GM12878 (cell line): Measurements from ENCODE around the gene PHF2. TPM values are rescaled to one million over a fixed set of nuclear protein-coding genes. Genes with fewer than 3 reads are reported as not detected.

Experiments
- ATAC-seq: fragments of 200-7000 bp; cut with Tn5 transposase; 3 replicates; pipeline ENCODE4 v1.9.1; 2020; ENCODE audit warnings: mild to moderate bottlenecking, moderate library complexity
- BruUV-seq: library from RNA; stranded (reverse); fragments of 400-500 nt; replicated peaks from 2 replicates; lab custom pipeline; 2021; lab: Mats Ljungman, UMichigan
- CTCF ChIA-PET: fragments of 300-600 bp; sonication (Branson Sonifier 250); formaldehyde crosslinking; extraction: SDS; loops from one replicate; lab custom pipeline; 2021; ENCODE audit warnings: inconsistent platforms; lab: Yijun Ruan, JAX
- POLR2A ChIA-PET: fragments of 350-600 bp; formaldehyde crosslinking; extraction: SDS; loops from one replicate; lab custom pipeline; 2021; ENCODE audit warnings: inconsistent platforms; lab: Charles Lee
- RAD21 ChIA-PET: fragments of 300-600 bp; sonication (Branson Sonifier 250); formaldehyde crosslinking; loops from one replicate; lab custom pipeline; 2023; ENCODE audit warnings: antibody characterized with exemption; ENCODE audit not compliant: unreplicated experiment; lab: Charles Lee
- SMC1A ChIA-PET: fragments of 300-600 bp; sonication (Branson Sonifier 250); formaldehyde crosslinking; loops from one replicate; lab custom pipeline; 2023; ENCODE audit not compliant: unreplicated experiment, uncharacterized antibody; lab: Charles Lee
- DNase-seq: peaks from one replicate; pipeline ENCODE4 v3.0.0-alpha.2; 2011; ENCODE audit warnings: low read depth, low spot score
- FAIRE-seq: peaks from 3 replicates; lab custom pipeline; 2011; peaks lifted over from hg19 to GRCh38; lab: Jason Lieb, UNC
- H2AFZ ChIP-seq: 2 replicates; pipeline ENCODE4 v1.6.0; 2011; ENCODE audit warnings: low read depth, low read length, control low read depth; ENCODE audit not compliant: control insufficient read depth
- H3K27ac ChIP-seq: 2 replicates; pipeline ENCODE4 v1.5.1; 2011; ENCODE audit warnings: control low read depth; ENCODE audit not compliant: control insufficient read depth, insufficient read depth
- H3K27me3 ChIP-seq, 2 experiments: replicated peaks in 1 of 2; 2 replicates each; pipeline versions ENCODE4 v1.6.0 to v1.6.1; 2011; ENCODE audit warnings: low read length in 1 of 2; ENCODE audit not compliant: control insufficient read depth in 2 of 2, insufficient read depth in 2 of 2
- H3K36me3 ChIP-seq, 2 experiments: 2 replicates each; pipeline ENCODE4 v1.5.1; 2011; ENCODE audit warnings: low read length in 1 of 2; ENCODE audit not compliant: control insufficient read depth in 2 of 2, insufficient read depth in 2 of 2
- H3K4me1 ChIP-seq: 2 replicates; pipeline ENCODE4 v1.6.1; 2011; ENCODE audit warnings: mild to moderate bottlenecking, low read length, moderate library complexity, mixed read lengths; ENCODE audit not compliant: control insufficient read depth, insufficient read depth
- H3K4me2 ChIP-seq: 2 replicates; pipeline ENCODE4 v1.6.0; 2011; ENCODE audit warnings: control low read depth; ENCODE audit not compliant: control insufficient read depth, insufficient read depth
- H3K4me3 ChIP-seq: fragments of 200-600 bp; sonication (generic); 2 replicates; pipeline ENCODE4 v1.5.1; 2016
- H3K79me2 ChIP-seq: 2 replicates; pipeline ENCODE4 v1.6.0; 2011; ENCODE audit warnings: low read length; ENCODE audit not compliant: control insufficient read depth, insufficient read depth
- H3K9ac ChIP-seq: 2 replicates; pipeline ENCODE4 v1.8.0; 2011; ENCODE audit warnings: low read length, control low read depth, mixed read lengths; ENCODE audit not compliant: control insufficient read depth, insufficient read depth
- H3K9me3 ChIP-seq: replicated peaks from 3 replicates; pipeline ENCODE4 v1.5.1; 2011; ENCODE audit warnings: mild to moderate bottlenecking, low read length; ENCODE audit not compliant: control insufficient read depth, insufficient read depth
- H4K20me1 ChIP-seq: 2 replicates; pipeline ENCODE4 v1.6.0; 2011; ENCODE audit not compliant: control insufficient read depth, insufficient read depth
- ATF7 ChIP-seq: fragments of 450-650 bp; IDR thresholded peaks from 2 replicates; pipeline ENCODE4 v1.6.1; 2016; ENCODE audit warnings: low read depth, mild to moderate bottlenecking
- BACH1 ChIP-seq: fragments of 450-650 bp; IDR thresholded peaks from 2 replicates; pipeline ENCODE4 v1.6.1; 2017; ENCODE audit warnings: mild to moderate bottlenecking, borderline replicate concordance
- CBX5 ChIP-seq: sonication (generic); IDR thresholded peaks from 2 replicates; pipeline ENCODE4 v1.6.1; 2016; ENCODE audit warnings: low read depth, moderate library complexity, mild to moderate bottlenecking, inconsistent platforms
- CHD4 ChIP-seq: fragments of 200-600 bp; sonication (generic); IDR thresholded peaks from 2 replicates; pipeline ENCODE4 v1.6.1; 2016; ENCODE audit warnings: mild to moderate bottlenecking
- ESRRA ChIP-seq: IDR thresholded peaks from 2 replicates; pipeline ENCODE4 v1.6.1; 2012; ENCODE audit warnings: mild to moderate bottlenecking, low read length, improper control_type of control experiment
- HDAC6 ChIP-seq: fragments of 200-600 bp; sonication (generic); IDR thresholded peaks from one replicate; pipeline ENCODE4 v1.8.0; 2017; ENCODE audit warnings: antibody characterized with exemption; ENCODE audit not compliant: unreplicated experiment
- HDGF ChIP-seq: fragments of 450-650 bp; IDR thresholded peaks from 2 replicates; pipeline ENCODE4 v1.6.1; 2016; ENCODE audit warnings: antibody characterized with exemption
- IKZF2 ChIP-seq, 2 experiments: fragments of 450-650 bp; IDR thresholded peaks; 2 replicates each; pipeline ENCODE4 v1.6.1; 2017; ENCODE audit warnings: mild to moderate bottlenecking in 2 of 2, moderate library complexity in 2 of 2
- MEF2A ChIP-seq: IDR thresholded peaks from 2 replicates; pipeline ENCODE4 v1.6.1; 2011; ENCODE audit warnings: low read depth, mild to moderate bottlenecking, low read length, moderate library complexity; ENCODE audit not compliant: insufficient read depth
- NFYB ChIP-seq: IDR thresholded peaks from 2 replicates; pipeline ENCODE4 v1.6.1; 2011; ENCODE audit warnings: low read depth, mild to moderate bottlenecking, low read length, improper control_type of control experiment, moderate library complexity; ENCODE audit not compliant: insufficient read depth
- RAD51 ChIP-seq: fragments of 450-650 bp; IDR thresholded peaks from 2 replicates; pipeline ENCODE4 v1.6.1; 2016; ENCODE audit warnings: moderate library complexity, mild to moderate bottlenecking, inconsistent platforms
- YBX1 ChIP-seq: fragments of 450-650 bp; IDR thresholded peaks from 2 replicates; pipeline ENCODE4 v1.6.1; 2016; ENCODE audit warnings: antibody characterized with exemption
- YY1 ChIP-seq: IDR thresholded peaks from 2 replicates; pipeline ENCODE4 v1.6.1; 2011; ENCODE audit warnings: low read depth, mild to moderate bottlenecking, low read length
- ZNF207 ChIP-seq: fragments of 450-650 bp; IDR thresholded peaks from 2 replicates; pipeline ENCODE4 v1.6.1; 2014; ENCODE audit warnings: antibody characterized with exemption, mild to moderate bottlenecking, borderline replicate concordance
- ZNF274 ChIP-seq: IDR thresholded peaks from one replicate; pipeline ENCODE4 v1.8.0; 2011; ENCODE audit not compliant: insufficient read length, insufficient read depth
- WGBS: methylation state at CpG from one replicate; pipeline ENCODE4 v1.1.6; 2016; ENCODE audit warnings: low lambda C conversion rate; ENCODE audit not compliant: insufficient replicate concordance, insufficient coverage; ENCODE audit errors: missing lambda C conversion rate; 5-methylcytosine and 5-hydroxymethylcytosine counted together
- in situ Hi-C: fragments of 300-500 bp; cut with MboI; formaldehyde crosslinking; loops from 9 replicates; pipeline ENCODE4 v1.14.3; 2018; ENCODE audit warnings: mixed read lengths
- intact Hi-C: fragments of 100-400 bp; cut with micrococcal nuclease; formaldehyde crosslinking; loops from one replicate; pipeline ENCODE4 v1.14.2; 2022; ENCODE audit not compliant: unreplicated experiment
- polyA plus RNA-seq, 11 experiments: library from polyadenylated mRNA; depleted of rRNA in 4 of 11; unstranded in 6 of 11; stranded (reverse) in 5 of 11; fragments of >200 nt; fragmentation: Nextera tagmentation in 4 of 11; fragmentation: Illumina TruSeq in 1 of 11; extraction: Ambion mirVana in 4 of 11; extraction: Trizol in 1 of 11; gene quantifications; 1 replicate in 1 of 11; 2 replicates in 10 of 11; pipeline versions ENCODE4 v1.2.1 to v1.2.3, GENCODE V29; 2011 to 2016; ENCODE audit warnings: inconsistent platforms in 2 of 11, missing spikeins in 2 of 11, low read depth in 1 of 11
- total RNA-seq, 4 experiments: library from RNA; depleted of rRNA in 3 of 4; stranded (reverse); fragments of >200 nt in 3 of 4; fragmentation: Illumina TruSeq in 1 of 4; extraction: Trizol in 1 of 4; gene quantifications; 2 replicates each; pipeline versions ENCODE4 v1.2.1 to v1.2.3, GENCODE V29; 2013 to 2021
- TF ChIP-seq, protein P1 (sequence below): fragments of 450-650 bp; IDR thresholded peaks from 2 replicates; pipeline ENCODE4 v1.6.1; 2017; ENCODE audit warnings: low read depth, mild to moderate bottlenecking, moderate library complexity
- TF ChIP-seq, protein P2 (sequence below): IDR thresholded peaks from 2 replicates; pipeline ENCODE4 v1.6.1; 2012; ENCODE audit warnings: mild to moderate bottlenecking, low read depth, low read length
- TF ChIP-seq, protein P3 (sequence below): IDR thresholded peaks from 2 replicates; pipeline ENCODE4 v1.6.1; 2012; ENCODE audit warnings: low read depth, low read length, improper control_type of control experiment

PHF2 gene
- total and polyA plus RNA-seq, 10 of the 15 experiments (the other 5 are each of a cell fraction or from before 2014, with no cell fraction given) = 0.34 to 13.3 (median 5.5) TPM

- ATAC-seq (no peak), DNase-seq (no peak), FAIRE-seq (no peak)
- RAD21 ChIA-PET = no interaction called here
- no peaks in the 10 kb centered on the region for H3K36me3 ChIP-seq
- in situ Hi-C loops = loop anchor here (5.0 kb wide), 1 partner anchor 284 kb away; no protein-coding TSS in a partner anchor
- 41% methylated on average over 10 of the region's 10 CpGs for WGBS
- SMC1A ChIA-PET = no interaction called here
- no peaks in the 10 kb centered on the region for H3K27me3 ChIP-seq
- no peak overlapping the region for H3K27ac ChIP-seq
- intact Hi-C loops = loop anchor here (10.0 kb wide), 1 partner anchor 531 kb away; no protein-coding TSS in a partner anchor
- H3K4me2 ChIP-seq = no peak overlapping the region
- no peaks in the 10 kb centered on the region for H4K20me1 ChIP-seq
- no peaks in the 10 kb centered on the region for H3K4me1 ChIP-seq
- no TSS peak for BruUV-seq
- TF ChIP-seq CBX5 (no peak), CHD4 (no peak), IKZF2 (IDR thresholded peaks at IDR 0.05) (no peak), ESRRA (no peak), BACH1 (no peak), YY1 (no peak), RAD51 (no peak), NFYB (no peak), ZNF207 (no peak), MEF2A (no peak), ZNF274 (no peak), HDAC6 (no peak), ATF7 (no peak), YBX1 (no peak), HDGF (no peak)
- TF ChIP-seq, protein P1, sequence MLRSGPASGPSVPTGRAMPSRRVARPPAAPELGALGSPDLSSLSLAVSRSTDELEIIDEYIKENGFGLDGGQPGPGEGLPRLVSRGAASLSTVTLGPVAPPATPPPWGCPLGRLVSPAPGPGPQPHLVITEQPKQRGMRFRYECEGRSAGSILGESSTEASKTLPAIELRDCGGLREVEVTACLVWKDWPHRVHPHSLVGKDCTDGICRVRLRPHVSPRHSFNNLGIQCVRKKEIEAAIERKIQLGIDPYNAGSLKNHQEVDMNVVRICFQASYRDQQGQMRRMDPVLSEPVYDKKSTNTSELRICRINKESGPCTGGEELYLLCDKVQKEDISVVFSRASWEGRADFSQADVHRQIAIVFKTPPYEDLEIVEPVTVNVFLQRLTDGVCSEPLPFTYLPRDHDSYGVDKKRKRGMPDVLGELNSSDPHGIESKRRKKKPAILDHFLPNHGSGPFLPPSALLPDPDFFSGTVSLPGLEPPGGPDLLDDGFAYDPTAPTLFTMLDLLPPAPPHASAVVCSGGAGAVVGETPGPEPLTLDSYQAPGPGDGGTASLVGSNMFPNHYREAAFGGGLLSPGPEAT = no peak
- TF ChIP-seq, protein P2, sequence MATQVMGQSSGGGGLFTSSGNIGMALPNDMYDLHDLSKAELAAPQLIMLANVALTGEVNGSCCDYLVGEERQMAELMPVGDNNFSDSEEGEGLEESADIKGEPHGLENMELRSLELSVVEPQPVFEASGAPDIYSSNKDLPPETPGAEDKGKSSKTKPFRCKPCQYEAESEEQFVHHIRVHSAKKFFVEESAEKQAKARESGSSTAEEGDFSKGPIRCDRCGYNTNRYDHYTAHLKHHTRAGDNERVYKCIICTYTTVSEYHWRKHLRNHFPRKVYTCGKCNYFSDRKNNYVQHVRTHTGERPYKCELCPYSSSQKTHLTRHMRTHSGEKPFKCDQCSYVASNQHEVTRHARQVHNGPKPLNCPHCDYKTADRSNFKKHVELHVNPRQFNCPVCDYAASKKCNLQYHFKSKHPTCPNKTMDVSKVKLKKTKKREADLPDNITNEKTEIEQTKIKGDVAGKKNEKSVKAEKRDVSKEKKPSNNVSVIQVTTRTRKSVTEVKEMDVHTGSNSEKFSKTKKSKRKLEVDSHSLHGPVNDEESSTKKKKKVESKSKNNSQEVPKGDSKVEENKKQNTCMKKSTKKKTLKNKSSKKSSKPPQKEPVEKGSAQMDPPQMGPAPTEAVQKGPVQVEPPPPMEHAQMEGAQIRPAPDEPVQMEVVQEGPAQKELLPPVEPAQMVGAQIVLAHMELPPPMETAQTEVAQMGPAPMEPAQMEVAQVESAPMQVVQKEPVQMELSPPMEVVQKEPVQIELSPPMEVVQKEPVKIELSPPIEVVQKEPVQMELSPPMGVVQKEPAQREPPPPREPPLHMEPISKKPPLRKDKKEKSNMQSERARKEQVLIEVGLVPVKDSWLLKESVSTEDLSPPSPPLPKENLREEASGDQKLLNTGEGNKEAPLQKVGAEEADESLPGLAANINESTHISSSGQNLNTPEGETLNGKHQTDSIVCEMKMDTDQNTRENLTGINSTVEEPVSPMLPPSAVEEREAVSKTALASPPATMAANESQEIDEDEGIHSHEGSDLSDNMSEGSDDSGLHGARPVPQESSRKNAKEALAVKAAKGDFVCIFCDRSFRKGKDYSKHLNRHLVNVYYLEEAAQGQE = no peak
- TF ChIP-seq, protein P3, sequence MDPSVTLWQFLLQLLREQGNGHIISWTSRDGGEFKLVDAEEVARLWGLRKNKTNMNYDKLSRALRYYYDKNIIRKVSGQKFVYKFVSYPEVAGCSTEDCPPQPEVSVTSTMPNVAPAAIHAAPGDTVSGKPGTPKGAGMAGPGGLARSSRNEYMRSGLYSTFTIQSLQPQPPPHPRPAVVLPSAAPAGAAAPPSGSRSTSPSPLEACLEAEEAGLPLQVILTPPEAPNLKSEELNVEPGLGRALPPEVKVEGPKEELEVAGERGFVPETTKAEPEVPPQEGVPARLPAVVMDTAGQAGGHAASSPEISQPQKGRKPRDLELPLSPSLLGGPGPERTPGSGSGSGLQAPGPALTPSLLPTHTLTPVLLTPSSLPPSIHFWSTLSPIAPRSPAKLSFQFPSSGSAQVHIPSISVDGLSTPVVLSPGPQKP = no peak
- no peaks in the 10 kb centered on the region for H3K79me2 ChIP-seq
- H3K4me3 ChIP-seq = no peak overlapping the region
- CTCF ChIA-PET = interaction anchor here (1.0 to 5.5 kb wide), 5 partner anchors 24 to 319 kb away, joined by 3 to 36 read pairs (median 3); no protein-coding TSS in a partner anchor
- no peak overlapping the region for H2AFZ ChIP-seq
- no peak overlapping the region for H3K9ac ChIP-seq
- POLR2A ChIA-PET = no interaction called here
- H3K9me3 ChIP-seq = no peaks in the 10 kb centered on the region; the same call in 2 of the 3 replicates
Measured at GRCh38 chr9:93683331-93684134, 107.1 kb downstream of the PHF2 start.
